Cerebellar cortex (tissue), 1 donor: ENCODE measurements around the gene MAP4K1.
A peak's percentile ranks its signal among the peaks of the same experiment; 100 is the strongest.
"Not testable (repeated sequence)": the region's sequence is repeated elsewhere in the genome, so short reads cannot be mapped to it uniquely, and the experiment has no call there.

Source experiments
- DNase-seq: peaks from one replicate; pipeline ENCODE4 v3.0.0-alpha.2; 2015; ENCODE audit warnings: low spot score

Gene MAP4K1

GRCh38 chr19:38650911-38651584 lies 33.3 kb upstream of the MAP4K1 start:
- DNase-seq, result no peak

- no peak for DNase-seq
Observed at GRCh38 chr19:38650172-38650775, 32.5 kb upstream of the MAP4K1 start.

GRCh38 chr19:38649305-38650171 lies 31.8 kb upstream of the MAP4K1 start:
- no peak for DNase-seq

- no peak for DNase-seq
Observed at GRCh38 chr19:38648769-38649304, 31.1 kb upstream of the MAP4K1 start.

GRCh38 chr19:38647966-38648768 lies 30.4 kb upstream of the MAP4K1 start:
- DNase-seq, result no peak

GRCh38 chr19:38647368-38647965 lies 29.7 kb upstream of the MAP4K1 start, which contains the start of gene ACTN4:
ACTN4 (plus strand) TSS chr19:38647649; CDS start chr19:38647746, 97 bp downstream.
- peak; percentile 94 for DNase-seq

- no peak for DNase-seq
Observed at GRCh38 chr19:38644719-38645118, 27.0 kb upstream of the MAP4K1 start.

- DNase-seq, result no peak
Observed at GRCh38 chr19:38642176-38642575, 24.4 kb upstream of the MAP4K1 start.

- no peak for DNase-seq
Observed at GRCh38 chr19:38640368-38640767, 22.6 kb upstream of the MAP4K1 start.

GRCh38 chr19:38639679-38640078 lies 21.9 kb upstream of the MAP4K1 start:
- no peak for DNase-seq

- DNase-seq, result no peak
Observed at GRCh38 chr19:38638461-38638860, 20.7 kb upstream of the MAP4K1 start.

- DNase-seq, result no peak
Observed at GRCh38 chr19:38635483-38636399, 18.0 kb upstream of the MAP4K1 start.

- peak; percentile 77 for DNase-seq
Observed at GRCh38 chr19:38634757-38635482, 17.2 kb upstream of the MAP4K1 start.

- no peak for DNase-seq
Observed at GRCh38 chr19:38632476-38633213, 14.9 kb upstream of the MAP4K1 start.

- not testable (repeated sequence) for DNase-seq
Observed at GRCh38 chr19:38631811-38632475, 14.2 kb upstream of the MAP4K1 start.

- DNase-seq, result not testable (repeated sequence)
Observed at GRCh38 chr19:38631301-38631700, 13.5 kb upstream of the MAP4K1 start.

- DNase-seq, result no peak
Observed at GRCh38 chr19:38629568-38629967, 11.8 kb upstream of the MAP4K1 start.

- DNase-seq, result no peak
Observed at GRCh38 chr19:38626401-38626800, 8.6 kb upstream of the MAP4K1 start.
